Gastroesophageal sphincter (tissue), 3 donors: ENCODE results near the gene C5orf63.

Source experiments
- EP300 ChIP-seq: sonication (generic); formaldehyde crosslinking; IDR thresholded peaks from one replicate; pipeline ENCODE4 v1.6.1; 2017; ENCODE audit warnings: antibody characterized with exemption, mild to moderate bottlenecking
- POLR2A ChIP-seq, 2 donors: fragments of 450-650 bp; IDR thresholded peaks; one replicate each; pipeline ENCODE4 v1.6.1; 2017; ENCODE audit warnings: antibody characterized with exemption in 2 of 2, mild to moderate bottlenecking in 2 of 2, moderate library complexity in 1 of 2
- TF ChIP-seq, protein P1 (sequence below), 4 experiments: fragments of 200-600 bp in 2 of 4; fragments of 450-650 bp in 2 of 4; sonication (generic) in 1 of 4; IDR thresholded peaks; one replicate each; pipeline ENCODE4 v1.5.1; 2017 to 2019; ENCODE audit warnings: antibody characterized with exemption in 4 of 4, mild to moderate bottlenecking in 2 of 4, moderate library complexity in 2 of 4

DNA sequence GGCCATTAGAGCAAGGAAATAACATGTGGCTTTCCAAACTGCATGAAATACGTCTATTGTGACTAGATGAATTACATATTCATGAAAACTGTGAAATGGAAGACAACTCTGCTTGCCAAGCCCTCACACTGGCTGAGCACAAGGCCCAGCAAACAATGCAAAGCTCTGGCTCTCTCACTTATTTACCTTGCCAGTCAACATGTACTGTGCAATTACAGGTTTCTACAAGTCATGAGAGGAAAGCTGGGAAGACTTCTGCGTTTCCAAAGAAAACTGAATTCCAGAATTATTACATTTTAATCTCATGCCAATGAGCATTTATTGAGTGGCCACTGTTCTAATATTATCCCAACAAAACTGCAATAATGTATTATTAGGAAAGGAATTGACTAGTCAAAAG lies 12.1 kb upstream of the C5orf63 start:
- TF ChIP-seq, protein P1, sequence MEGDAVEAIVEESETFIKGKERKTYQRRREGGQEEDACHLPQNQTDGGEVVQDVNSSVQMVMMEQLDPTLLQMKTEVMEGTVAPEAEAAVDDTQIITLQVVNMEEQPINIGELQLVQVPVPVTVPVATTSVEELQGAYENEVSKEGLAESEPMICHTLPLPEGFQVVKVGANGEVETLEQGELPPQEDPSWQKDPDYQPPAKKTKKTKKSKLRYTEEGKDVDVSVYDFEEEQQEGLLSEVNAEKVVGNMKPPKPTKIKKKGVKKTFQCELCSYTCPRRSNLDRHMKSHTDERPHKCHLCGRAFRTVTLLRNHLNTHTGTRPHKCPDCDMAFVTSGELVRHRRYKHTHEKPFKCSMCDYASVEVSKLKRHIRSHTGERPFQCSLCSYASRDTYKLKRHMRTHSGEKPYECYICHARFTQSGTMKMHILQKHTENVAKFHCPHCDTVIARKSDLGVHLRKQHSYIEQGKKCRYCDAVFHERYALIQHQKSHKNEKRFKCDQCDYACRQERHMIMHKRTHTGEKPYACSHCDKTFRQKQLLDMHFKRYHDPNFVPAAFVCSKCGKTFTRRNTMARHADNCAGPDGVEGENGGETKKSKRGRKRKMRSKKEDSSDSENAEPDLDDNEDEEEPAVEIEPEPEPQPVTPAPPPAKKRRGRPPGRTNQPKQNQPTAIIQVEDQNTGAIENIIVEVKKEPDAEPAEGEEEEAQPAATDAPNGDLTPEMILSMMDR (IDR thresholded peaks at IDR 0.05), result no peak
- TF ChIP-seq POLR2A (IDR thresholded peaks at IDR 0.05) (no peak), EP300 (no peak)
